Endothelial cell of umbilical vein (primary cell): Measurements from ENCODE around the gene PRKCSH. TPM values are rescaled to one million over a fixed set of nuclear protein-coding genes. Genes with fewer than 3 reads are reported as not detected.

Experiments
- Bru-seq: library from RNA; stranded (reverse); fragments of 400-500 nt; gene quantifications from one replicate; lab custom pipeline; 2021; lab: Mats Ljungman, UMichigan
- BruChase-seq, 2 experiments: library from RNA; stranded (reverse); fragments of 400-500 nt; gene quantifications; one replicate each; lab custom pipeline; 2021; lab: Mats Ljungman, UMichigan
- BruUV-seq: library from RNA; stranded (reverse); fragments of 400-500 nt; replicated peaks from 2 replicates; lab custom pipeline; 2021; lab: Mats Ljungman, UMichigan
- CTCF ChIA-PET: fragments of 300-600, 350-600 bp; sonication (Branson Sonifier 250); formaldehyde crosslinking; loops from one replicate; lab custom pipeline; 2021; ENCODE audit warnings: antibody characterized with exemption, inconsistent platforms; lab: Charles Lee
- POLR2A ChIA-PET: fragments of 300-600, 350-600 bp; sonication (Branson Sonifier 250); formaldehyde crosslinking; loops from one replicate; lab custom pipeline; 2021; ENCODE audit warnings: antibody characterized with exemption, inconsistent platforms; lab: Charles Lee
- DNase-seq: peaks from one replicate; pipeline ENCODE4 v3.0.0-alpha.2; 2011; ENCODE audit warnings: low read depth, low spot score
- FAIRE-seq: peaks from 2 replicates; lab custom pipeline; 2011; peaks lifted over from hg19 to GRCh38; lab: Jason Lieb, UNC
- H2AFZ ChIP-seq: 2 replicates; pipeline ENCODE4 v1.6.0; 2012; ENCODE audit warnings: low read depth, low read length, control low read depth, inconsistent platforms
- H3K27ac ChIP-seq: 2 replicates; pipeline ENCODE4 v1.5.1; 2011; ENCODE audit warnings: low read depth, mild to moderate bottlenecking, control low read depth, low read length, moderate library complexity; ENCODE audit not compliant: insufficient read depth
- H3K27me3 ChIP-seq, 2 experiments: 2 replicates each; pipeline versions ENCODE4 v1.6.0 to v1.6.1; 2011; ENCODE audit warnings: low read length in 2 of 2, mixed read lengths in 1 of 2; ENCODE audit not compliant: control insufficient read depth in 2 of 2, insufficient read depth in 2 of 2
- H3K36me3 ChIP-seq, 2 experiments: 2 replicates in 1 of 2; 3 replicates in 1 of 2; pipeline ENCODE4 v1.5.1; 2011; ENCODE audit warnings: low read length in 2 of 2, mild to moderate bottlenecking in 1 of 2, moderate library complexity in 1 of 2; ENCODE audit not compliant: control insufficient read depth in 2 of 2, insufficient read depth in 2 of 2; ENCODE audit errors: extremely low read depth in 1 of 2
- H3K4me1 ChIP-seq: 3 replicates; pipeline ENCODE4 v1.5.1; 2011; ENCODE audit warnings: mild to moderate bottlenecking, low read length; ENCODE audit not compliant: control insufficient read depth, insufficient read depth; ENCODE audit errors: extremely low read depth
- H3K4me2 ChIP-seq: 2 replicates; pipeline ENCODE4 v1.6.1; 2011; ENCODE audit warnings: low read length, control low read depth, mixed read lengths; ENCODE audit not compliant: insufficient read depth
- H3K4me3 ChIP-seq, 3 experiments: fragments of 200-600 bp in 1 of 3; sonication (generic), shearing (Covaris generic) in 1 of 3; replicated peaks in 1 of 3; 2 replicates each; pipeline ENCODE4 v1.5.1; 2011 to 2016; ENCODE audit warnings: control low read depth in 3 of 3, low read length in 3 of 3, mild to moderate bottlenecking in 2 of 3, inconsistent platforms in 1 of 3, low read depth in 1 of 3, moderate library complexity in 1 of 3; ENCODE audit not compliant: insufficient read depth in 1 of 3
- H3K79me2 ChIP-seq: 2 replicates; pipeline ENCODE4 v1.6.0; 2012; ENCODE audit warnings: low read length, inconsistent platforms; ENCODE audit not compliant: control insufficient read depth, insufficient read depth
- H3K9ac ChIP-seq: replicated peaks from 2 replicates; pipeline ENCODE3; 2011; ENCODE audit warnings: low read length, control low read depth; ENCODE audit not compliant: insufficient read depth; ENCODE audit errors: extremely low read depth
- H3K9me1 ChIP-seq: replicated peaks from 3 replicates; pipeline ENCODE4 v1.6.0; 2011; ENCODE audit warnings: mild to moderate bottlenecking, low read length; ENCODE audit not compliant: control insufficient read depth, insufficient read depth; ENCODE audit errors: extremely low read depth
- H3K9me3 ChIP-seq: replicated peaks from 2 replicates; pipeline ENCODE4 v1.5.1; 2012; ENCODE audit warnings: low read length, inconsistent platforms; ENCODE audit not compliant: control insufficient read depth, insufficient read depth
- H4K20me1 ChIP-seq: replicated peaks from 2 replicates; pipeline ENCODE3; 2011; ENCODE audit warnings: mild to moderate bottlenecking, low read length; ENCODE audit not compliant: control insufficient read depth, insufficient read depth; ENCODE audit errors: extremely low read depth
- CTCF ChIP-seq, 2 donors: IDR thresholded peaks; 1 replicate in 1 of 2; 2 replicates in 1 of 2; pipeline ENCODE4 v1.5.1; 2011; ENCODE audit warnings: low read length in 2 of 2, mild to moderate bottlenecking in 2 of 2, moderate library complexity in 2 of 2, control low read depth in 1 of 2, inconsistent platforms in 1 of 2, low read depth in 1 of 2; ENCODE audit not compliant: insufficient read depth in 1 of 2; ENCODE audit errors: extremely low read depth in 1 of 2
- EZH2 ChIP-seq: IDR thresholded peaks from 2 replicates; pipeline ENCODE4 v1.6.1; 2012; ENCODE audit warnings: borderline replicate concordance, low read depth, mild to moderate bottlenecking, moderate library complexity, low read length, inconsistent platforms; ENCODE audit not compliant: severe bottlenecking
- FOS ChIP-seq: IDR thresholded peaks from 2 replicates; pipeline ENCODE4 v1.6.1; 2011; ENCODE audit warnings: mild to moderate bottlenecking, low read length, moderate library complexity, borderline replicate concordance; ENCODE audit not compliant: insufficient read depth
- GATA2 ChIP-seq: IDR thresholded peaks from 2 replicates; pipeline ENCODE4 v1.7.0; 2011; ENCODE audit warnings: low read depth, mild to moderate bottlenecking, moderate library complexity, mixed read lengths, low read length; ENCODE audit not compliant: insufficient read length, insufficient read depth
- JUN ChIP-seq: IDR thresholded peaks from 2 replicates; pipeline ENCODE4 v1.6.1; 2011; ENCODE audit warnings: borderline replicate concordance, low read depth; ENCODE audit not compliant: insufficient read length, insufficient read depth
- MYC ChIP-seq: IDR thresholded peaks from one replicate; pipeline ENCODE4 v1.6.1; 2011; ENCODE audit warnings: mild to moderate bottlenecking, low read depth, low read length
- POLR2A ChIP-seq: IDR thresholded peaks from 2 replicates; pipeline ENCODE4 v1.6.1; 2012; ENCODE audit warnings: low read depth, mild to moderate bottlenecking, control low read depth, low read length
- POLR2AphosphoS5 ChIP-seq: IDR thresholded peaks from 2 replicates; pipeline ENCODE4 v1.6.1; 2012; ENCODE audit warnings: low read depth, mild to moderate bottlenecking, control low read depth, low read length, moderate library complexity; ENCODE audit not compliant: insufficient read depth
- dilution Hi-C: fragments of 300-500 bp; cut with MboI; formaldehyde crosslinking; loops from one replicate; pipeline ENCODE4 v1.15.0; 2019; ENCODE audit warnings: low sequenced_read_pairs; ENCODE audit not compliant: extremely low pct_ligation_motif_present
- intact Hi-C: fragments of 100-400 bp; cut with micrococcal nuclease; formaldehyde crosslinking; loops from one replicate; pipeline ENCODE4 v1.10.0; 2022
- long read RNA-seq: library from polyadenylated mRNA; stranded (forward); transcript quantifications from one replicate; pipeline ENCODE4 v2.0.0, GENCODE V29; 2021
- polyA minus RNA-seq, 3 experiments: library from RNA; depleted of rRNA, polyadenylated mRNA; stranded (reverse); fragments of >200 nt; gene quantifications; 1 replicate in 1 of 3; 2 replicates in 2 of 3; pipeline ENCODE4 v1.2.3, GENCODE V29; 2011
- polyA plus RNA-seq, 4 experiments: library from polyadenylated mRNA; depleted of rRNA in 3 of 4; stranded (reverse) in 3 of 4; unstranded in 1 of 4; fragments of >200 nt; gene quantifications; 2 replicates each; pipeline versions ENCODE4 v1.2.1 to v1.2.3, GENCODE V29; 2011 to 2012; ENCODE audit warnings: missing spikeins in 1 of 4
- total RNA-seq: library from RNA; stranded (reverse); gene quantifications from 2 replicates; pipeline ENCODE4 v1.2.3, GENCODE V29; 2021
- TF ChIP-seq, protein P1 (sequence below): IDR thresholded peaks from 2 replicates; pipeline ENCODE4 v1.6.1; 2011; ENCODE audit not compliant: insufficient read depth, insufficient read length

Gene PRKCSH, protein sequence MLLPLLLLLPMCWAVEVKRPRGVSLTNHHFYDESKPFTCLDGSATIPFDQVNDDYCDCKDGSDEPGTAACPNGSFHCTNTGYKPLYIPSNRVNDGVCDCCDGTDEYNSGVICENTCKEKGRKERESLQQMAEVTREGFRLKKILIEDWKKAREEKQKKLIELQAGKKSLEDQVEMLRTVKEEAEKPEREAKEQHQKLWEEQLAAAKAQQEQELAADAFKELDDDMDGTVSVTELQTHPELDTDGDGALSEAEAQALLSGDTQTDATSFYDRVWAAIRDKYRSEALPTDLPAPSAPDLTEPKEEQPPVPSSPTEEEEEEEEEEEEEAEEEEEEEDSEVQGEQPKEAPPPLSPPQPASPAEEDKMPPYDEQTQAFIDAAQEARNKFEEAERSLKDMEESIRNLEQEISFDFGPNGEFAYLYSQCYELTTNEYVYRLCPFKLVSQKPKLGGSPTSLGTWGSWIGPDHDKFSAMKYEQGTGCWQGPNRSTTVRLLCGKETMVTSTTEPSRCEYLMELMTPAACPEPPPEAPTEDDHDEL
- total RNA-seq (387 and 425 TPM in 2 replicates), polyA plus RNA-seq (215 and 267 TPM in 2 replicates), polyA minus RNA-seq (215 and 234 TPM in 2 replicates), Bru-seq, nascent RNA (percentile 68 among the genes with signal in this experiment), BruChase-seq, experiment 1, labeled RNA remaining after a 6-hour chase (percentile 91 among the genes with signal in this experiment), BruChase-seq, experiment 2, labeled RNA remaining after a 2-hour chase (percentile 82 among the genes with signal in this experiment)
- 150 and 165 TPM in 2 replicates for polyA plus RNA-seq (2011; cell fraction: cytosol; rRNA removed)
- polyA plus RNA-seq (2011; cell fraction: nucleus; rRNA removed): 268 and 306 TPM in 2 replicates
- 232 and 364 TPM in 2 replicates for polyA plus RNA-seq (2012)
- 209 TPM for polyA minus RNA-seq (2011; cell fraction: cytosol; rRNA and poly(A)+ RNA removed)
- polyA minus RNA-seq (2011; cell fraction: nucleus; rRNA and poly(A)+ RNA removed): 100 and 102 TPM in 2 replicates
- long read RNA-seq, partial matches to known transcripts: 54 of 90 reads
- long read RNA-seq, other reads (novel, unspliced or antisense): 34 of 90 reads

GRCh38 chr19:11435057-11435832 lies at the start of gene PRKCSH, which contains the start of gene ODAD3:
TSS of gene PRKCSH (plus strand) at chr19:11435635. CDS start at chr19:11436118, 483 bp downstream.
TSS of gene ODAD3 (minus strand) at chr19:11435121. CDS start at chr19:11435016, 105 bp downstream.
- POLR2A ChIA-PET: no interaction called here
- peak; percentile 100 for FAIRE-seq

More at GRCh38 chr19:11435057-11435832, at the start of gene PRKCSH, which contains the start of gene ODAD3:
- Histone ChIP-seq H3K79me2 (peaks cover 16% of the 10 kb centered on the region), H3K36me3 (peaks cover 5 to 15% of the 10 kb centered on the region in 2 experiments), H3K4me1 (peaks cover 12% of the 10 kb centered on the region), H3K9me3 (no peaks in the 10 kb centered on the region), H3K4me2 (peak within 1 kb of the TSS; percentile 75), H3K9me1 (no peaks in the 10 kb centered on the region), H3K4me3 (peak within 1 kb of the TSS; percentile 71 to 88 (median 82)), H4K20me1 (no peaks in the 10 kb centered on the region), H3K9ac (peak within 1 kb of the TSS; percentile 90), H3K27ac (peak within 1 kb of the TSS; percentile 88), H3K27me3 (no peaks in the 10 kb centered on the region), H2AFZ (peak within 1 kb of the TSS; percentile 98)
- no TSS peak for BruUV-seq
- peak; percentile 100 for DNase-seq
- intact Hi-C loops: loop anchor here (1.0 to 5.0 kb wide), 4 partner anchors 47 to 152 kb away; partner anchors contain the start of genes CCDC159 and TMEM205
- CTCF ChIA-PET: interaction anchor here (0.6 to 2.1 kb wide), 17 partner anchors 8 to 161 kb away, joined by 3 to 19 read pairs (median 5); partner anchors contain the start of genes EPOR and SWSAP1
- TF ChIP-seq POLR2A: peak; percentile 83
- TF ChIP-seq MYC: peak; percentile 1
- no peak for TF ChIP-seq JUN
- TF ChIP-seq CTCF (IDR thresholded peaks at IDR 0.05; ENCODE audit: extremely low read depth in 1 of 2, insufficient read depth in 1 of 2, low read depth in 1 of 2, low read length in 2 of 2): peak; percentile 86 to 89
- TF ChIP-seq FOS: no peak
- TF ChIP-seq, protein P1, sequence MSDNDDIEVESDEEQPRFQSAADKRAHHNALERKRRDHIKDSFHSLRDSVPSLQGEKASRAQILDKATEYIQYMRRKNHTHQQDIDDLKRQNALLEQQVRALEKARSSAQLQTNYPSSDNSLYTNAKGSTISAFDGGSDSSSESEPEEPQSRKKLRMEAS: peak; percentile 88
- TF ChIP-seq POLR2AphosphoS5: peak; percentile 88
- TF ChIP-seq EZH2: no peak
- no peak for TF ChIP-seq GATA2
- dilution Hi-C loops: no loop called here
